Measurements from ENCODE around the gene FABP2.
"Not testable (repeated sequence)": the region's sequence is repeated elsewhere in the genome, so short reads cannot be mapped to it uniquely, and the experiment has no call there.

Gene FABP2

DNA sequence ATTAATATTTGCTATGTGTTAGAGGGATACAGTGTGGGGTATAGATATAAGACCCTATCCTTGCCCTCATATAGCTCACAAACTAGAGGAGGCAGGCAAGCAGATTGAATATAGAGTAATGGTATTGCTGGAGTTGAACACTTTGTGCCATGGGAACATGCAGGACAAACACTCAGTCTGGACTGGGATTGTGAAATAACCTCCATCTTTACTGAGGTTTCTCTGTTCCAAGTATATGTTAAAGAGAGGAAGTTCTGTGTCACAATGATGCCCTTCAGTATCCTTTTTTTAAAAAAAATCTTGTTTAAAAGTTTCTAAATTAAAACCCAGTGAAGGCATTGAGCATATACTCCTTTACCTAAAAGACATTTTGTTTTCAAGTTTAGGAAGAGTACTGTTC lies 8.7 kb downstream of the FABP2 start:
- no peak for DNase-seq (ENCODE audit: low read depth in 1 of 2, low spot score in 1 of 2)

DNA sequence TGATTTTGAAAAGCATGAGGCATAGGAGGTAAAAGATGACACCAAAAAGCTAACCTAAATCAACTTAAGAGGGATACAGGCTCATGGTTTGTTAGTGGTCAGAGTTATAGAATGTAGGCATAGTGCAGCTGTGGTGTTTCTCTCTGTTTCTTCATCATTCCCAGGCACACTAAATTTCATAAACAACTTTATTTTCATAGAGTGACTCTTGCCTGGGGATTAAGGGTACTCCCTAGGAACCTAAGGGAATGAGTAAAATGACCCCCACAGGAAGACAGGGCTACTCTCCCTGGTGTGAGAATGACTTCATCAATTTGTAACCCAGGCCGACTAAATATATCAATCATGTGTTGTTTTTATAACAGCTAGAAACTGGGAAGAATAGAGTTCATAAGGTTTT lies 11.1 kb downstream of the FABP2 start:
- DNase-seq (ENCODE audit: low read depth in 1 of 2, low spot score in 1 of 2) = no peak

DNA sequence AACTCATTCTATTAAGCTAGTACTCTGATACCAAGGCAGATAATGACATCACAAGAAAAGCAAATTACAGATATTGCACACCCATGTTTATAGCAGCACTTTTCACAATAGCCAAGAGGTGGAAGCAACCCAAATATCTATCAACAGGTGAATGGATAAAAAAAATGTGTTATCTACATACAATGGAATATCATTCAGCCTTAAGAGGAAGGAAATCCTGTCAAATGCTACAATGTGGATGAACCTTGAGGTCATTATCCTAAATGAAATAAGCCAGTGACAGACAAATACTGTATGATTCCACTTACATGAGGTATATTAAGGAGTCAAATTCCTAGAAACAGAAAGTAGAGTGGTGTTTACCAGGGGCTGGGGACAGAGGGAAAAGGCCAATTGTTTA lies 14.3 kb downstream of the FABP2 start:
- DNase-seq (ENCODE audit: low read depth in 1 of 2, low spot score in 1 of 2) = no peak

DNA sequence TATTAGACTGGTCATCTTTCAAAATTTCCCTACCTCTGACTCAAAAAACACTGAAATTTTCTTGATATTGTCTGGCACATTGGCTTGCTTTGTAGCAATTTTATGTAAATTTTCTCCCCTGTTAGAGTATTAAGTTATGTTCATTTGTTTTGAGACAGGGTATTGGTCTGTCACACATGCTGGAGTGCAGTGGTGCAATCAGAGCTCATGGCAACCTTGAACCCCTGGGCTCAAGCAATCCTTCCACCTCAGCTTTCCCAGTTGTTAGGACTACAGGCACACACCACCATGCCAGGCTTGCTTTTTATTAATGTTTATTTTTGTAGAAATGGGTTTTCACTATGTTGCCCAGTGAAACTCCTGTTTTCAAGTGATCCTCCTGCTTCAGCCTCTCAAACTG lies 17.5 kb downstream of the FABP2 start:
- DNase-seq (ENCODE audit: low read depth in 1 of 2, low spot score in 1 of 2) = no peak

DNA sequence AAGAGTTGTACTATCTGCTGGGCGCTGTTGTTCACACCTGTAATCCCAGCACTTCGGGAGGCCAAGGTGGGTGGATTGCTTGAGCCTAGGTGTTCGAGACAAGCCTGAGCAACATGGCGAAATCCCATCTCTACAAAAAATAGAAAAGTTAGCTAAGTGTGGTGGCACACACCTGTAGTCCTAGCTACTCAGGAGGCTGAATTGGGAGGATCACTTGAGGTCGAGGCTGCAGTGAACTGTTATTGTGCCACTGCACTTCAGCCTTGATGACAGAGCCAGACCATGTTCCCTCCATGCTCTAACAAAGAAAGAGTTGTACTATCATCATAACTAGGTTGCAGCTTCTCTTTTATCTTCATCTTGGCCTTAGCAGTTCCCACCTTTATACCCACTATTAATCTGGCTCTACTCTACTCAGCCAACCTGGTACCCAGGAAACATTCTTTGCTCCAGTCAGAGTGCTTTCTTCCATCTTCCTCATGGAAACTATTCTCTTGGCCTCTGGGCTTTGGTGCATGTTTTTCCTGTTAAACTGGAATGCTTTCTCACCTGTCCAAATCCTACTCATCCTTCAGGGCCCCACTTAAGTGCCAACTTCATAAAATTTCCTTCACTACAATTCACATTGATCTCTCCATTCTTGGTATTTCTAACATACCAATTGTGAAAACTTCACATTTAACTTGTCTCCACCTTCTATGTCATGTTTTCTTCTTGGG lies 18.2 kb downstream of the FABP2 start:
- no peak for DNase-seq (ENCODE audit: low read depth in 1 of 2, low spot score in 1 of 2)

DNA sequence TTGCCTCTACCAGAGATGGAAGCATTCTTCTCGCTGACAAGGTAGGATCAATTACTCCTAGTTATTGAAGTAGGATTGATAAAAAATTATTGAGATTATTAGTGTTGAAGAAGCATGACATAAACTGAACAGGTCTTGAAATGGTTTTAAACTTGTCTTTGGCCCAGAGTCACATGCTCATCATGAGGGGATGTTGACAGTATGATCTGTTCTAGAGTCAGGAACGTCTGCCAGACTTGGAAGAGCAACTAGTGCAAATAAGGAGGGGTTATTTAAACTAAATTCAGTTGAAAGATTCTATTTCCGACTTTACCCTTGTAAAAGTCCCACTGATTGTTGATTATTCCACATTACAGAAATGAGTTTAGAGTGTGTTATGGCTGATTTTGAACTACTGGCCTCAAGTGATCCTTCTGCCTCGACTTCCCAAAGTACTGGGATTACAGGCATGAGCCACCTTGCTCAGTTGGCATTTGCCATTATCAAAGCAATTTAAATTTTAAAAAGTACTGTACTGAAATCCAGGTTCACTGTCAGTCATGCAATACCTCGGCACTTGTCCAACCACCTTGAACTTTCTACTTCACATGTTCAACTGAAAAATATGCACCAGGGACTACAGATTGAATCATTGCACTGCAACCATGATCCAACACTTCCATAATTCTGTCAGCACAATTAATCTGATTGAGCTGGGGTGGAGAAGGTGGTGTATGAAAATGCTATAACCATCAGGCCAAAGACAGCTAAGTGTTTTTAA lies 19.7 kb downstream of the FABP2 start:
- DNase-seq (ENCODE audit: low read depth in 1 of 2, low spot score in 1 of 2) = no peak

DNA sequence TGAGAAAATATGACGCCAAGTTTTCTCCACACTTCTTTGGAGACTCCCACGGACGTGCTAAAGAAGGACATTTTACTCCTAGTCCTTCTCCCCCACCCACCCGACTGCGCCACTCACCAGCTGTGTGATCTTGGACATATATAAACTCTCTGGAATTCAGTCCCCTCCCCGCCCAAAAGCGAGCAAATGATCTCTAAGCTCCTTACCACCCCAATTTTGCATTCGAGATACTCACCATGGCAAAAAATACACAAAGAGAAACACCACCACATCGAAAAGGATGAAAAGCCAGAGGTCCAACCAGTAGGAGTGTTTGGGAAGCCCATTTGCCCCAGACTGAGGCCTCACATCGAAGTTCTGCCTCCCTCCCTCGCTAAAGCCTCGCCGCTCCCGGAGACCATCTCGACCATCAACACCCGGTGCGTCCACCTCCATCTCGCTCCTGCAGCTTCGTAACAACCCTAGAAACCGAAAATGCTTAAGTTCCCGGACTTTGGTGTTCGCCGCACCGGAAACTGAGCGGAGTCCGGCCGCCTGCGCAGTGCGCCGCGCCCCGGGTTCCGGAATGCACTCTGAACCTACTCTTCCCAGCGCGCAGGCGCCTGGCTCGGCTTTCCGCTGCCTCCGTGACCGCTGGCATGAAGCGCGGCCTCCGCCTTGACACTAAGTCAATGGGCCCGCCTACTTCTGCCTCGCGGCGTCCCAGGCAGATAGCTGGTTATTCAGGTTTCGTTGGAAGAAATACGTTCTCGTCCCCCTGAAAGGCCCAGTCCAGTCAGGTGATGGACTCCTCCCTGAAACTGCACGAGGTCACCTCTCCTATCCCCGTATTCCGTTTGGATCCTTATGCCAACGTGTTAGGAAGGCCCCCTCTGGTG lies 21.6 kb downstream of the FABP2 start:
- DNase-seq (ENCODE audit: low read depth in 1 of 2, low spot score in 1 of 2) = peak; percentile 80 to 83

DNA sequence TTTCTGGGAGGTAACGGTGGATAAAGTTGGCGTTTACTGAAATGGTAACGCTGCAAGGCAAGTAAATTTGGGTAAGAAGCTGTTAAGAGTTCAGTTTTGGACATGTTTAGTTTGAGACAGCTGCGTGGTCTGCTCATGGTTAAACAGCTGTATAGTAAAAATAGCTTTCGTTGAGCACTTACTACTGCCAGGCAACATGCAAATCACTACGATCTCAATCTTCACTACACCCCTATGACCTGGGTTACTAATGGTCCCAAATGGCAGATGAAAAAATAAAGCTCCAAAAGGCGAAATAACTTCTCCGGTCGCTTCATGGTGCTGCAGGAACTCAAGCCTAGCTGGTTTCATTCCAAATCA lies 22.2 kb downstream of the FABP2 start:
- DNase-seq (ENCODE audit: low read depth in 1 of 2, low spot score in 1 of 2) = no peak

DNA sequence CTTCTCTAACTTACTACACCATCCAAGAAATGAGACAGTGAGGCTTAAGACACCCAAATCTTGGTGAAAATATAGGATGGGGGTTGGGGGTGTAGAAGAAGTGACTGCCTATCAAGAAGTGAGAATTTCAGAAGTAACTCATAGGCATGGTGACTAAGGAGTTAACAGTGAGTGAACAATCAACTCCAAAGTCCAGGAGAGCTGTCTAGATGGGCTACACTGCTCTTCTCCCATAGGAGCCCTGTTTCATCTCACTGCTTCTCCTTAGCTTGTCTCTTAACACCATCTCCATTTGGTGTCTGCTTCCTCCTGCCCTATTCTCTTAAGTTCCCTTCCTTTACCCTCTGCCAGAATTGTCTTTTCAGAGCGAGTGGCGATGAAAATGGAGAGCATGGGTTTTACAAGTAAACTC lies 22.7 kb downstream of the FABP2 start:
- DNase-seq (ENCODE audit: low read depth in 1 of 2, low spot score in 1 of 2) = no peak

DNA sequence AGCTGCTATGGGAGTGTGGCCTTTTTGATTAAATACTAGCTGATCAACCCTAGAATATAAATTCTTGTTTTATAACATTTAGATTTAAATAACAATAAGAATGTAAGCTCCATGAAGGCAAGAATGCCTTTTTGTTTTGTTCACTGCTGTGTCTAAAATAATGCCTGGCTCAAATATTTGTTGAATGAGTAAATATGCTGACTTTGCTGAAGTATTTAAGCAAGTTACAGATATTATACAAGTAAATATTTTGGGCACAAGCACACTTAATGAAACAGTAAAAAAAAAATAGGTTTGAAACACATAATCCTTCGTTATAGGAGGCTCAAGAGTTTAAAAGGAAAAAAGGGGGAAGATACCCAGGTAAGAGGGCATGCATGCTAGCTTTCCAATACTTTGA lies 24.1 kb downstream of the FABP2 start:
- DNase-seq (ENCODE audit: low read depth in 1 of 2, low spot score in 1 of 2) = no peak

DNA sequence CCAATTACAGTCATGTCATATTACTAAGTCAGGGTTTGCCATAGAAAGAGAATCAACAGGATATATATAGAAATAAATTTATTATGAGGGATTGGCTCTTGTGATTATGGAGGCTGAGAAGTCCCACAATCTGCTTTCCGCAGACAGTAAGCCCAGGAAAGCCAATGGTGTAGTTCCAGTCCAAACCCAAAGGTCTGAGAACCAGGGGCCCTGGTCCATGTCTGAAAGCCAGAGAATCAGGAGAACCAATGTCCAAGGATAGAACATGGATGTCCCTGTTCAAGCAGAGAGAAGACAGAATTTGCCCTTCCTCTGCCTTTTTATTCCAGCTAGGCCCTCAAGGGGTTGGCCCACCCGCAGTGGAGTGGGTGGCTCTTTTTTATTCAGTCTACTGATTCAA lies 25.6 kb downstream of the FABP2 start:
- DNase-seq (ENCODE audit: low read depth in 1 of 2, low spot score in 1 of 2) = no peak

DNA sequence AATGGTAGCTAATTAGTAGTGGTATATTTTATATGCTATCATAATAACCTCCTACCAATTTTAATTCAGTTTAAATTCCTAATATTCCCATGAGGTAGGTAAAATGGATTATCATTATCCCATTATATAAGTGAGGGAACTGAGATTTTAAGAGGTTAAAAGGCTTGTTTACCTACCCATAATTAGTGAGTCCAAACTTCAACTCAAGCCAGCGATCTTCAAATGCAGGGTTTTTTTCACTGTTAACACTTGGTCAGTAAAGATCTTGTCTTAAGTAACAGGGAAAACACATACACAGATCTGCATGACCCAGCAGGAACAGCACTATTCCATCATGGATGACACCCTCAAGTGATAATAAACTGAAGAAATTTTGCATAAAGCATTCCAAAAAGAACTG lies 31.3 kb downstream of the FABP2 start:
- no peak for DNase-seq (ENCODE audit: low read depth in 1 of 2, low spot score in 1 of 2)

DNA sequence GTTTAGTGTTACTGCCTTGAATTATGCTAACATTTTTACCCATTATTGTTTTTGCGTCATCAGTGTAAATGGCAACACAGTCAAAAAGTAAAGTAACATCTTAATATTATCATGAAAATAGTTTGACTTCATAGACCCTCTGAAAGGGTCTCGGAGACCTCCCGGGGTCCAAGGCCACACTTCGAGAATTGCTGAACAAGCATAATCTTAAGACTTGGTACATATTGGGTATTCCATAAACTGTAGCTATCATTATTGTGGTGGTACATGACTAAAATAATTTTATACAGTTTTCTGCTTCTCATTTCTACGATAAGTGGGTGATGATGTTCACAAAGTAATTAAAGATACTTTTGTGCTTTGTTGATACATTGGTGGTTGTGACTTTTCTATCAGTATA lies 32.6 kb downstream of the FABP2 start:
- no peak for DNase-seq (ENCODE audit: low read depth in 1 of 2, low spot score in 1 of 2)

DNA sequence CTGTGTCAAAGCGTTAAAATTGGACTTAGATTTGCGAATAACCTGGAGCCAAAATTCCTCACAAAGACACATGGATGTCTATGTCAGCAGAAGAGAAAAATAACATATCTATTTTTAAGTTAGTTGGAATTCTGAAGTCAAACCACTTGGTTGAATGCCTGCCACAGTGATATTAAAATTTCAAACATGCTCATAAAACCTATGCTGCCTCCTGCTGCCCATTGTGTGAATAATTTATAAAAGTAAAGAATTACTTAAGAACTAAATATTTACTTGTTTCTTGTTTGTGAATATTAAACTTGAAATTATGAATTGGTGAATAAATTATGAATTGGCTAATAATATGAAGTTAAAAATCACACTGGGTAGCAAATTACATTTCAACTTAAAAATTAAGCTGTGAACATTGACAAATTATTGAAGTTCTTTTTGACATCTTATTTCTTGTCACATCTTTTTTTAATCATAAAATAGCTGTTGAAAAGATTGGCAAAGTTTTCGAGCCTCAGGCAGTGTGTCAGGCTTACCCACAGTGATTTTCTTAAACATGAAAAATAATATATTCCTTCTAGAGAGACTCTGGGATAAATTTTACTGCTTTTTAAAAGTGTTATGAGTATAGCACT lies 35.4 kb downstream of the FABP2 start:
- DNase-seq (ENCODE audit: low read depth in 1 of 2, low spot score in 1 of 2) = no peak

DNA sequence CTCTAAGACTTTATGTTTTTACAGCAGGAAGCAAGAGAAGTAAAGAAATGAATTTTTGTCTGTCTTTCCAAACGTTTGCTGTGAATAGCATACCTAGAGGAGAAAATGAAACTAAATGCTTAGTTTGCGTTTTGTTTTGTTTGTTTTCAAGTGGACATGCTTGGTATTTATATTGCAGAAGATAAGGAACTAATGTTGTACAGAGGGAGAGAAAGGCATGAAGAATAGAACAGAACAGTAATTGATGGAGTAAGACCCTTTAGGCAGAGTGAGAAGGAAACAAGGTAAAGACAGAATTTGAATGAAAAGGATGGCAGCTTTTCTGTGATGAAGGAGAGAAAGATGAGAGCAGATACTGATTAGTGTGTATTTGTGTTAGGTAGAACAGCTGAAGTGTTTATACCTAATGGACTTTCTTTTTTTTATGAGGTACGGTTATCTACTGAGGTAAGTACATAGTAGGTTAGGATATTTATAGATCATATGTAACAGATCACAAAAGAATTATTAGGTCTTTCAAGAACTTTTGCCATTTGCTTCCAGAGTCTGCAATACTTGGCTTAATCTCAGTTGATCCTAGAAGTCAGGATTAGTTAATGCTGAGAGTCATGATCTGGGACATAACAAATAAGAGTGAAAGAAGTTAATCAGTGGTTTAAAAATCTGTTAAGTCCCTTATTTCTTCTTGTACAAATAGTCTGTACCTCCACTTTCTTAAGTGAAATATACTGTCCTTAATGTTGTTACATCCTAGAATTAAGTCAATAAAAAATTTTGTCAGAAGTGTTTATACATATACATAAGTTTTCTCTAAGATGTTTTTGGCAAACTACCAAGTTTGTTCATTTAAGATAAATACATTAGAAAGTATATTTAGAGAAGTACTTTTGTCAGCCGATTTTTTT lies 36.8 kb downstream of the FABP2 start:
- DNase-seq (ENCODE audit: low read depth in 1 of 2, low spot score in 1 of 2) = no peak

DNA sequence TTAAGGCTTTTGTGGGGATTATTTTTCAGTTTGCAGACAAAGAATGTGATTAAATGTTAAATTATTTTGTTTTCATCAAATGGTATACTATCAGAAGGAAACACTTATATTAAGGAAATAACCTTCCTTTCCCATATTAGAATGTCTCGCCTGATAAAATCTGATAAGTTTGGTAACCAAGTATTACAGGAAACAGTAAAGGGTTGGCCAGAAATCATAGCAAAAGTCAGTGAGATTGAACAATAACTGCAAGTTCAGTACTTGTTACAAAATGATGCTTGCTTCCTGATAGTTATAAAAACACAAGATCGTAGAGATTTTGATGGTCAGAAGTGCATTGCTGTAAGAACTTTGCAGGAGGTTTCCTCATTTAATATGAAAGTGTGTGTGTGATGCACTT lies 40.5 kb downstream of the FABP2 start:
- no peak for DNase-seq (ENCODE audit: low read depth in 1 of 2, low spot score in 1 of 2)

DNA sequence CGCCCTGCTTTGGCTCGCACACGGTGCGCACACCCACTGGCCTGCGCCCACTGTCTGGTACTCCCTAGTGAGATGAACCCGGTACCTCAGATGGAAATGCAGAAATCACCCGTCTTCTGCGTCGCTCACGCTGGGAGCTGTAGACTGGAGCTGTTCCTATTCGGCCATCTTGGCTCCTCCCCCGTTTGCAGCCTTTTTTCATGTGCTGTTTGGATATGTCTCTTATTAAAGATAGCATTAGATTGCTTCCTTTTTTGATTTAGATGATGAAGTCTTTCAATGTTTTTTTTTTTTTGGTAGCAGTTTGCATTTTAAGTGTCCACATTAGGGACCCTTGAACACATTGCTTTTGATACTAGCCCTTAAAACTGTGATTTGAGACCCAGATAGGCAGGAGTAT lies 42.0 kb downstream of the FABP2 start:
- DNase-seq (ENCODE audit: low read depth in 1 of 2, low spot score in 1 of 2) = not testable (repeated sequence)

DNA sequence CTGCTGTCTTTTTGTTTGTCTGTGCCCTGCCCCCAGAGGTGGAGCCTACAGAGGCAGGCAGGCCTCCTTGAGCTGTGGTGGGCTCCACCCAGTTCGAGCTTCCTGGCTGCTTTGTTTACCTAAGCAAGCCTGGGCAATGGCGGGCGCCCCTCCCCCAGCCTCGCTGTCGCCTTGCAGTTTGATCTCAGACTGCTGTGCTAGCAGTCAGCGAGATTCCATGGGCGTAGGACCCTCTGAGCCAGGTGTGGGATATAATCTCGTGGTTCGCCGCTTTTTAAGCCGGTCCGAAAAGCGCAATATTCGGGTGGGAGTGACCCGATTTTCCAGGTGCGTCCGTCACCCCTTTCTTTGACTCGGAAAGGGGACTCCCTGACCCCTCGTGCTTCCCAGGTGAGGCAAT lies 42.4 kb downstream of the FABP2 start:
- DNase-seq (ENCODE audit: low read depth in 1 of 2, low spot score in 1 of 2) = not testable (repeated sequence)

DNA sequence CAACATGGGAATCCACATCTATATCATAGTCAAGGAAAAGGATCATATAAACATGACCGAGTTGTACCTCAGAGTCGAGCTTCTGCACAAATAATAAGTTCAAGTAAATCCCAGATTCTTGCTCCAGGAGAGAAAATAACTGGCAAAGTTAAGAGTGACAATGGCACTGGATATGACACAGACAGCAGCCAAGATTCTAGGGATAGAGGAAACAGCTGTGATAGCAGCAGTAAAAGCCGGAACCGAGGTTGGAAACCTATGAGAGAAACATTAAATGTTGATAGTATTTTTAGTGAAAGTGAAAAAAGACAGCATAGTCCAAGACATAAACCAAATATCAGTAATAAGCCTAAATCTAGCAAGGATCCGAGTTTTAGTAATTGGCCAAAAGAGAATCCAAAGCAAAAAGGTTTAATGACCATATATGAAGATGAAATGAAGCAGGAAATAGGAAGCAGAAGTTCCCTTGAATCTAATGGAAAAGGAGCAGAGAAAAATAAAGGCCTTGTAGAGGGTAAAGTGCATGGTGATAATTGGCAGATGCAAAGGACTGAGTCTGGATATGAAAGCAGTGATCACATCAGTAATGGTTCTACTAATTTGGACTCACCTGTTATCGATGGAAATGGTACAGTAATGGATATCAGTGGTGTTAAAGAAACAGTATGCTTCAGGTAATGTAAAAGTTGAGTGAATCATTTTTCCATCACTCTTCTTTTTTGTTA lies 50.4 kb downstream of the FABP2 start:
- no peak for DNase-seq (ENCODE audit: low read depth in 1 of 2, low spot score in 1 of 2)

DNA sequence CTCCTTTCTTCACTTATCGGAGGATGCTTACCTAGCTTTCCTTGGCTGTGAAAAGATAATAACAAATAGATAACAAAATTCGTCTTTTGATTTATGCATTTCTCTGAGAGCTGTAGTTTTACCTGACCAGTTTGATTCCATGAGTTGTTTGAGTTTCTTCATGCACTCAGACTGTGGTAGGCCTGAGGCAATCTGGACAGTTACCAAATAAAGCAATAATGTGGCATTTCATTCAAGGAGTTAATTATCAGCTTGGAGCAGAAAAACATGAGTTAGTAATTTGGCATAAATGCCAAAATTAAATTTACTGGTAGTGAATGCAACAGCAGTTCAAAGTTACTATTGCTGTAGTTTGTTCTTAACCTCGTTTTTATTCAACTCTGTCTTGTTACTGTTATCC lies 53.5 kb downstream of the FABP2 start:
- DNase-seq (ENCODE audit: low read depth in 1 of 2, low spot score in 1 of 2) = no peak
